ENCODE measurements around the gene RITA1. TPM values are rescaled to one million over a fixed set of nuclear protein-coding genes. Genes with fewer than 3 reads are reported as not detected.

The RITA1 gene
- total and polyA plus RNA-seq, 4 donors = 9.1 to 19.7 (median 14.3) TPM

GRCh38 chr12:113198296-113198695, 12.8 kb downstream of the RITA1 start:
- Histone ChIP-seq H3K4me1 (ENCODE audit: control insufficient read depth in 5 of 5, insufficient read depth in 5 of 5, low read length in 5 of 5) (peaks cover 0 to 7% (median 0%) of the 10 kb centered on the region in 5 donors), H3K27me3 (ENCODE audit: control insufficient read depth in 3 of 3, insufficient read depth in 3 of 3, low read length in 2 of 3) (no peaks in the 10 kb centered on the region), H3K9ac (ENCODE audit: insufficient read depth in 1 of 2, low read length in 2 of 2) (no peak overlapping the region), H3K9me3 (ENCODE audit: control insufficient read depth in 4 of 4, insufficient read depth in 3 of 4, low read length in 3 of 4) (peaks cover 0 to 3% (median 0%) of the 10 kb centered on the region in 4 donors), H3K27ac (ENCODE audit: low read depth in 1 of 2, low read length in 1 of 2) (no peak overlapping the region), H3K4me3 (no peak overlapping the region), H3K36me3 (ENCODE audit: control insufficient read depth in 4 of 4, insufficient read depth in 4 of 4, low read length in 4 of 4) (no peaks in the 10 kb centered on the region)
- no peak for DNase-seq
- WGBS, 2 donors = 77 to 88% methylated on average over 1 of the region's 1 CpG
- TF ChIP-seq, protein P1, sequence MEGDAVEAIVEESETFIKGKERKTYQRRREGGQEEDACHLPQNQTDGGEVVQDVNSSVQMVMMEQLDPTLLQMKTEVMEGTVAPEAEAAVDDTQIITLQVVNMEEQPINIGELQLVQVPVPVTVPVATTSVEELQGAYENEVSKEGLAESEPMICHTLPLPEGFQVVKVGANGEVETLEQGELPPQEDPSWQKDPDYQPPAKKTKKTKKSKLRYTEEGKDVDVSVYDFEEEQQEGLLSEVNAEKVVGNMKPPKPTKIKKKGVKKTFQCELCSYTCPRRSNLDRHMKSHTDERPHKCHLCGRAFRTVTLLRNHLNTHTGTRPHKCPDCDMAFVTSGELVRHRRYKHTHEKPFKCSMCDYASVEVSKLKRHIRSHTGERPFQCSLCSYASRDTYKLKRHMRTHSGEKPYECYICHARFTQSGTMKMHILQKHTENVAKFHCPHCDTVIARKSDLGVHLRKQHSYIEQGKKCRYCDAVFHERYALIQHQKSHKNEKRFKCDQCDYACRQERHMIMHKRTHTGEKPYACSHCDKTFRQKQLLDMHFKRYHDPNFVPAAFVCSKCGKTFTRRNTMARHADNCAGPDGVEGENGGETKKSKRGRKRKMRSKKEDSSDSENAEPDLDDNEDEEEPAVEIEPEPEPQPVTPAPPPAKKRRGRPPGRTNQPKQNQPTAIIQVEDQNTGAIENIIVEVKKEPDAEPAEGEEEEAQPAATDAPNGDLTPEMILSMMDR (IDR thresholded peaks at IDR 0.05; ENCODE audit: control extremely low read depth, extremely low read depth) = no peak
- no peak for ATAC-seq (ENCODE audit: insufficient read depth, low FRiP score)

DNA sequence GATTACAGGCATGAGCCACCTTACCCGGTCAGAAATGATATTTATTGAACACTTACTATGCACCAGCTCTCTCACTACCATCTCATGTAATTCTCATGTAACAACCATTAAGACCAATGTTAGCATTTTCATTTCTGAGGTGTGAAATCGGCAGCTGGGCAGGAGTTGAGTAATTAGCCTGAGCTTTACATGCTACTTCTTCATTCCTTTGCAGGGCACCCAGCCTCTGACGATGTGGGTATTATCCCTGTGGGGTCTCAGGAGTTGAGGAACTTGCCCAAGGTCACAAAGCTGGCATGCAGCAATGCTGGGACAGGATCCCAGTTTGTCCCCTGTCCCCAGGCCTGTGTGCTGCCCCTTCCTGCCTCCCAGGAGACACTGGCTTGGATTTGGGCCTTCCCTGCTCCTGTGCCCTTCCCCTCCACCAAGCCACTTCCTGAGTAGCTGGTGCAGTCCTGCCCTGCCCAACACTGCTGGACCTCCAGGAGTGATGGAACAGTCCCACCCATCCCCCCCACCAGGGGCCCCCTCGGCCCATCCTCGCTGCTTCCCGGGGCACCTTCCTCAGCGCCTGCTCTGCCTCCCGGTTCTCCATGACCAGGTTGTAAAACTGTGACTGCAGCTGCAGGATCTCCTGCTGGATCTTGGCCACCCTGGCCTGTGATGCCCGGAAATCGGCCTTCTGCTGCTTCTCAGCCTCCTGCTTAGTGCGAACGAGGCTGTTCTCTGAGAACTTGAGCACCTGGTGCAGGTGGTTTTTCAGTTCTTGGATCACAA, 14.7 kb downstream of the RITA1 start:
- TF ChIP-seq, protein P1 (IDR thresholded peaks at IDR 0.05; ENCODE audit: control extremely low read depth, extremely low read depth) = no peak
- Histone ChIP-seq H3K27ac (ENCODE audit: low read depth in 1 of 2, low read length in 1 of 2) (no peak overlapping the region), H3K9me3 (ENCODE audit: control insufficient read depth in 4 of 4, insufficient read depth in 3 of 4, low read length in 3 of 4) (peaks cover 0 to 3% (median 0%) of the 10 kb centered on the region in 4 donors), H3K4me3 (no peak overlapping the region), H3K27me3 (ENCODE audit: control insufficient read depth in 3 of 3, insufficient read depth in 3 of 3, low read length in 2 of 3) (no peaks in the 10 kb centered on the region), H3K9ac (ENCODE audit: insufficient read depth in 1 of 2, low read length in 2 of 2) (no peak overlapping the region), H3K36me3 (ENCODE audit: control insufficient read depth in 4 of 4, insufficient read depth in 4 of 4, low read length in 4 of 4) (no peaks in the 10 kb centered on the region), H3K4me1 (ENCODE audit: control insufficient read depth in 5 of 5, insufficient read depth in 5 of 5, low read length in 5 of 5) (no peaks in the 10 kb centered on the region)
- no peak for DNase-seq
- ATAC-seq (ENCODE audit: insufficient read depth, low FRiP score) = no peak
- 79 to 84% methylated on average over 10 to 12 of the region's 12 CpGs for WGBS, 2 donors

DNA sequence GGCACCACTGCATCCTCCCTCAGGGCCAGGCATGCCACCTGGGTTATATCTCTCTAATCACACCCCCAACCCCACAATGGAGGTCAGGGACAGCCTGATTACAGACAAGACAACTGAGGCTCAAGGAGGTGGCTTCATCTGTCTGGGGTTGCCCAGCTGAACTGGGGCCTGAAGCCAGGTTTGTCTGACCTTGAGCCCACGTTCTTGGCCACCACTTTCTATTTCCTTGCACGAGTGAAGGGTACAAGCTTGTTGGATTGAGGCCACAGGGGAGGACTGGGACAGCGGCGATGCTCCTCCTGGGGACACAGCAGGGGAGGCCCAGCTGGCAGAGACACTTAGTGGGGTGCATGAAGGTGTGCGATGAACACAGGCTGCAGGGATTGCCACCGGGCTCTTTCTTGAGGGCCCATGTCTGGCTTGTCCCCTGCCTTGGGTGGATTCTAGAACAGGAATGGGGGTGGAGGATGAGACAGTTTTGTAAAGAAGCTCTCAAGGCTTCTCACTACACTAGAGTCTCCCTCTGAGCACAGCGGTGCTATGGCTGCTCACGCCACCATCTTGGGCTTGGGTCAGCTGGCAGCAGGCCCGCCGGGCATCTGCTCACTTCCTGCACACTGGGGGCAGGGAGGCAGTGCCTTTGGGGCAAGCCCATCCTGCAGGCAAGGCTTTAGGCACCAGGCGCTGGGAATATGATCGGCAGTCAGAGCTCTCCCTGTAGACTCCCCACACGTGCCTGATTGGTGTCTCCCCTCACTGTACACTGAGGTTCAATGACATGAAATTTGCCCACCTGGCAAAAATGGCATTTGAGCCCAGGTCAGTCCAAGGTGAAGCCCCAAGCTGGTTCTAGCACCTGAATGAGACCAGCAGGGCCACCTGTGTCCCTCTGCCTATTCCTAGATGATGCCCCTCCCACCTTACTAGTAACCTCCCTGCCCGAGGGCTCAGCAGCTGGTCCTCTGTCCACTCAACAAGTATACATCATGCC, 16.0 kb downstream of the RITA1 start:
- WGBS, 2 donors = 87 to 89% methylated on average over 14 of the region's 14 CpGs
- no peak for DNase-seq
- TF ChIP-seq, protein P1 (IDR thresholded peaks at IDR 0.05; ENCODE audit: control extremely low read depth, extremely low read depth) = no peak

More for the DNA sequence above, 16.0 kb downstream of the RITA1 start:
- no peaks in the 10 kb centered on the region for H3K4me1 ChIP-seq (ENCODE audit: control insufficient read depth in 5 of 5, insufficient read depth in 5 of 5, low read length in 5 of 5)
- H3K36me3 ChIP-seq (ENCODE audit: control insufficient read depth in 4 of 4, insufficient read depth in 4 of 4, low read length in 4 of 4) = no peaks in the 10 kb centered on the region
- H3K27me3 ChIP-seq (ENCODE audit: control insufficient read depth in 3 of 3, insufficient read depth in 3 of 3, low read length in 2 of 3) = no peaks in the 10 kb centered on the region
- H3K9ac ChIP-seq (ENCODE audit: insufficient read depth in 1 of 2, low read length in 2 of 2) = no peak overlapping the region
- ATAC-seq (ENCODE audit: insufficient read depth, low FRiP score) = no peak
- H3K27ac ChIP-seq (ENCODE audit: low read depth in 1 of 2, low read length in 1 of 2) = no peak overlapping the region
- no peak overlapping the region for H3K4me3 ChIP-seq
- H3K9me3 ChIP-seq (ENCODE audit: control insufficient read depth in 4 of 4, insufficient read depth in 3 of 4, low read length in 3 of 4) = peaks cover 0 to 3% (median 0%) of the 10 kb centered on the region in 4 donors
